B cell (primary cell): ENCODE results near the gene NUP93.

Experiments used
- EZH2 ChIP-seq: IDR thresholded peaks from 2 replicates; pipeline ENCODE4 v1.6.1; 2012; ENCODE audit warnings: borderline replicate concordance, low read depth, mild to moderate bottlenecking, moderate library complexity, low read length; ENCODE audit not compliant: insufficient read depth, poor library complexity, severe bottlenecking
- TF ChIP-seq, protein P1 (sequence below): fragments of 200-600 bp; IDR thresholded peaks from one replicate; pipeline ENCODE4 v1.8.0; 2022; ENCODE audit warnings: antibody characterized with exemption, mild to moderate bottlenecking

- no peak for TF ChIP-seq EZH2
- TF ChIP-seq, protein P1, sequence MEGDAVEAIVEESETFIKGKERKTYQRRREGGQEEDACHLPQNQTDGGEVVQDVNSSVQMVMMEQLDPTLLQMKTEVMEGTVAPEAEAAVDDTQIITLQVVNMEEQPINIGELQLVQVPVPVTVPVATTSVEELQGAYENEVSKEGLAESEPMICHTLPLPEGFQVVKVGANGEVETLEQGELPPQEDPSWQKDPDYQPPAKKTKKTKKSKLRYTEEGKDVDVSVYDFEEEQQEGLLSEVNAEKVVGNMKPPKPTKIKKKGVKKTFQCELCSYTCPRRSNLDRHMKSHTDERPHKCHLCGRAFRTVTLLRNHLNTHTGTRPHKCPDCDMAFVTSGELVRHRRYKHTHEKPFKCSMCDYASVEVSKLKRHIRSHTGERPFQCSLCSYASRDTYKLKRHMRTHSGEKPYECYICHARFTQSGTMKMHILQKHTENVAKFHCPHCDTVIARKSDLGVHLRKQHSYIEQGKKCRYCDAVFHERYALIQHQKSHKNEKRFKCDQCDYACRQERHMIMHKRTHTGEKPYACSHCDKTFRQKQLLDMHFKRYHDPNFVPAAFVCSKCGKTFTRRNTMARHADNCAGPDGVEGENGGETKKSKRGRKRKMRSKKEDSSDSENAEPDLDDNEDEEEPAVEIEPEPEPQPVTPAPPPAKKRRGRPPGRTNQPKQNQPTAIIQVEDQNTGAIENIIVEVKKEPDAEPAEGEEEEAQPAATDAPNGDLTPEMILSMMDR: no peak
Measured at GRCh38 chr16:56886296-56886695, 156.4 kb downstream of the NUP93 start.
